IMR-90 (cell line): Measurements from ENCODE around the gene CTPS1. TPM values are rescaled to one million over a fixed set of nuclear protein-coding genes. Genes with fewer than 3 reads are reported as not detected.

Source experiments
- ATAC-seq: fragments of 200-7000 bp; cut with Tn5 transposase; 2 replicates; pipeline ENCODE4 v1.9.1; 2020; ENCODE audit warnings: low read depth, mild to moderate bottlenecking, moderate library complexity
- BruUV-seq: library from RNA; stranded (reverse); fragments of 400-500 nt; replicated peaks from 2 replicates; lab custom pipeline; 2021; lab: Mats Ljungman, UMichigan
- CTCF ChIA-PET: fragments of 300-600 bp; formaldehyde crosslinking; extraction: SDS; loops from one replicate; lab custom pipeline; 2021; ENCODE audit warnings: antibody characterized with exemption; lab: Yijun Ruan, JAX
- POLR2A ChIA-PET: fragments of 300-600 bp; sonication (Branson Sonifier 250); formaldehyde crosslinking; loops from one replicate; lab custom pipeline; 2022; ENCODE audit warnings: antibody characterized with exemption; ENCODE audit not compliant: unreplicated experiment; lab: Charles Lee
- DNase-seq: peaks from one replicate; pipeline ENCODE4 v3.0.0; 2013
- H2AFZ ChIP-seq: replicated peaks from 2 replicates; pipeline ENCODE3; 2013; ENCODE audit warnings: low read length, mild to moderate bottlenecking; ENCODE audit not compliant: poor library complexity
- H2AK5ac ChIP-seq: 2 replicates; pipeline ENCODE4 v1.6.1; 2013; ENCODE audit warnings: low read depth, low read length, inconsistent platforms
- H2AK9ac ChIP-seq: replicated peaks from 2 replicates; pipeline ENCODE3; 2013; ENCODE audit warnings: mild to moderate bottlenecking, low read depth, low read length, moderate library complexity; ENCODE audit not compliant: poor library complexity
- H2BK120ac ChIP-seq: 2 replicates; pipeline ENCODE4 v1.6.1; 2013; ENCODE audit warnings: low read depth, low read length, inconsistent platforms
- H2BK15ac ChIP-seq: 3 replicates; pipeline ENCODE4 v1.6.1; 2013; ENCODE audit warnings: low read depth, low read length, inconsistent platforms
- H2BK20ac ChIP-seq: 2 replicates; pipeline ENCODE4 v1.6.1; 2013; ENCODE audit warnings: low read depth, mild to moderate bottlenecking, inconsistent platforms, low read length, moderate library complexity
- H2BK5ac ChIP-seq: 2 replicates; pipeline ENCODE4 v1.6.1; 2013; ENCODE audit warnings: mild to moderate bottlenecking, low read depth, low read length, inconsistent platforms; ENCODE audit not compliant: poor library complexity, severe bottlenecking
- H3K14ac ChIP-seq: replicated peaks from 2 replicates; pipeline ENCODE4 v1.6.1; 2013; ENCODE audit warnings: low read depth, low read length, inconsistent platforms
- H3K18ac ChIP-seq: 2 replicates; pipeline ENCODE4 v1.6.1; 2013; ENCODE audit warnings: low read depth, low read length, control low read depth
- H3K23ac ChIP-seq: 2 replicates; pipeline ENCODE4 v1.6.1; 2013; ENCODE audit warnings: low read depth, low read length, inconsistent platforms
- H3K27ac ChIP-seq: 2 replicates; pipeline ENCODE4 v1.5.1; 2013; ENCODE audit warnings: mild to moderate bottlenecking, control low read depth, low read length; ENCODE audit not compliant: insufficient read depth
- H3K27me3 ChIP-seq: 2 replicates; pipeline ENCODE4 v1.6.1; 2013; ENCODE audit warnings: low read length; ENCODE audit not compliant: control insufficient read depth, insufficient read depth
- H3K36me3 ChIP-seq: 2 replicates; pipeline ENCODE4 v1.6.1; 2013; ENCODE audit warnings: low read length, mixed read lengths; ENCODE audit not compliant: control insufficient read depth, insufficient read depth
- H3K4ac ChIP-seq: 2 replicates; pipeline ENCODE4 v1.6.1; 2013; ENCODE audit warnings: low read depth, low read length, inconsistent platforms
- H3K4me1 ChIP-seq: 2 replicates; pipeline ENCODE4 v1.6.1; 2013; ENCODE audit warnings: low read length, mixed read lengths; ENCODE audit not compliant: control insufficient read depth, insufficient read depth
- H3K4me2 ChIP-seq: 2 replicates; pipeline ENCODE4 v1.6.1; 2013; ENCODE audit warnings: low read depth, mild to moderate bottlenecking, control low read depth, low read length, moderate library complexity
- H3K4me3 ChIP-seq: 2 replicates; pipeline ENCODE4 v1.5.1; 2013; ENCODE audit warnings: low read depth, mild to moderate bottlenecking, control low read depth, low read length, moderate library complexity; ENCODE audit not compliant: insufficient read depth
- H3K56ac ChIP-seq: 2 replicates; pipeline ENCODE4 v1.6.1; 2013; ENCODE audit warnings: low read length, inconsistent platforms; ENCODE audit not compliant: insufficient read depth; ENCODE audit errors: extremely low read depth
- H3K79me1 ChIP-seq, 2 experiments: 2 replicates each; pipeline ENCODE4 v1.6.1; 2013; ENCODE audit warnings: low read length in 2 of 2, inconsistent platforms in 1 of 2, low read depth in 1 of 2
- H3K9ac ChIP-seq: 2 replicates; pipeline ENCODE4 v1.6.1; 2013; ENCODE audit warnings: low read depth, low read length, control low read depth
- H3K9me1 ChIP-seq: 2 replicates; pipeline ENCODE4 v1.6.1; 2013; ENCODE audit warnings: low read length, inconsistent platforms; ENCODE audit not compliant: insufficient read depth
- H3K9me3 ChIP-seq: 2 replicates; pipeline ENCODE4 v1.6.1; 2013; ENCODE audit warnings: low read length; ENCODE audit not compliant: control insufficient read depth, insufficient read depth
- H4K20me1 ChIP-seq: 2 replicates; pipeline ENCODE4 v1.6.1; 2013; ENCODE audit warnings: low read length, inconsistent platforms; ENCODE audit not compliant: insufficient read depth
- H4K5ac ChIP-seq: 2 replicates; pipeline ENCODE4 v1.6.1; 2013; ENCODE audit warnings: mild to moderate bottlenecking, low read depth, low read length, control low read depth
- H4K8ac ChIP-seq, 2 experiments: 2 replicates each; pipeline ENCODE4 v1.6.1; 2013; ENCODE audit warnings: low read depth in 2 of 2, low read length in 2 of 2, control low read depth in 1 of 2, inconsistent platforms in 1 of 2
- H4K91ac ChIP-seq: 2 replicates; pipeline ENCODE4 v1.6.1; 2013; ENCODE audit warnings: low read depth, low read length, inconsistent platforms; ENCODE audit not compliant: insufficient read depth
- BHLHE40 ChIP-seq: fragments of 150-350 bp; IDR thresholded peaks from 2 replicates; pipeline ENCODE4 v1.6.1; 2016; ENCODE audit warnings: mild to moderate bottlenecking, low read depth, low read length
- CEBPB ChIP-seq: IDR thresholded peaks from 2 replicates; pipeline ENCODE4 v1.6.1; 2012; ENCODE audit warnings: low read depth, low read length, improper control_type of control experiment
- CHD1 ChIP-seq: IDR thresholded peaks from 2 replicates; pipeline ENCODE4 v1.6.1; 2012; ENCODE audit warnings: low read depth, low read length, improper control_type of control experiment
- MAFK ChIP-seq: IDR thresholded peaks from 2 replicates; pipeline ENCODE4 v1.6.1; 2012; ENCODE audit warnings: low read depth, low read length, improper control_type of control experiment
- MAZ ChIP-seq: IDR thresholded peaks from 2 replicates; pipeline ENCODE4 v1.6.1; 2012; ENCODE audit warnings: low read depth, mild to moderate bottlenecking, low read length, improper control_type of control experiment, moderate library complexity, borderline replicate concordance
- MXI1 ChIP-seq: IDR thresholded peaks from 2 replicates; pipeline ENCODE4 v1.6.1; 2012; ENCODE audit warnings: low read depth, mild to moderate bottlenecking, low read length, moderate library complexity, borderline replicate concordance
- NFE2L2 ChIP-seq: fragments of 150-350 bp; IDR thresholded peaks from 2 replicates; pipeline ENCODE4 v1.6.1; 2016; ENCODE audit warnings: low read depth, mild to moderate bottlenecking, low read length
- POLR2A ChIP-seq: IDR thresholded peaks from 2 replicates; pipeline ENCODE4 v1.6.1; 2012; ENCODE audit warnings: mild to moderate bottlenecking, low read depth, low read length
- RAD21 ChIP-seq: IDR thresholded peaks from 2 replicates; pipeline ENCODE4 v1.6.1; 2012; ENCODE audit warnings: low read length, improper control_type of control experiment
- RCOR1 ChIP-seq: IDR thresholded peaks from 2 replicates; pipeline ENCODE4 v1.6.1; 2012; ENCODE audit warnings: mild to moderate bottlenecking, low read length, improper control_type of control experiment; ENCODE audit not compliant: insufficient replicate concordance
- RFX5 ChIP-seq: IDR thresholded peaks from 2 replicates; pipeline ENCODE4 v1.8.0; 2012; ENCODE audit warnings: low read depth, mild to moderate bottlenecking, low read length, moderate library complexity
- SMC3 ChIP-seq: fragments of 150-350 bp; IDR thresholded peaks from 2 replicates; pipeline ENCODE4 v1.6.1; 2016; ENCODE audit warnings: low read depth, mild to moderate bottlenecking, antibody characterized with exemption, low read length, moderate library complexity
- WGBS, 2 experiments: methylation state at CpG; one replicate each; pipeline versions ENCODE4 v1.1.5 to v1.1.7; 2013; ENCODE audit warnings: missing lambda C conversion rate in 2 of 2; ENCODE audit not compliant: insufficient read length in 1 of 2; ENCODE audit errors: extremely low coverage in 2 of 2; 5-methylcytosine and 5-hydroxymethylcytosine counted together
- dilution Hi-C: fragments of 300-500 bp; cut with HindIII; formaldehyde crosslinking; loops from one replicate; pipeline ENCODE4 v1.14.3; 2018; ENCODE audit warnings: low sequenced_read_pairs; ENCODE audit not compliant: unreplicated experiment
- in situ Hi-C: fragments of 300-500 bp; cut with MboI; formaldehyde crosslinking; loops from 3 replicates; pipeline ENCODE4 v1.14.3; 2019; ENCODE audit warnings: low sequenced_read_pairs, inconsistent platforms, mixed read lengths
- intact Hi-C: fragments of 100-400 bp; cut with micrococcal nuclease; formaldehyde crosslinking; loops from 2 replicates; pipeline ENCODE4 v1.10.0; 2022
- polyA plus RNA-seq, 3 experiments: library from polyadenylated mRNA; depleted of rRNA; stranded (reverse); fragments of >200 nt; gene quantifications; 2 replicates each; pipeline ENCODE4 v1.2.3, GENCODE V29; 2012; ENCODE audit warnings: low replicate concordance in 1 of 3
- total RNA-seq: library from RNA; depleted of rRNA; stranded (reverse); fragments of >200 nt; gene quantifications from 2 replicates; pipeline ENCODE4 v1.2.3, GENCODE V29; 2012
- TF ChIP-seq, protein P1 (sequence below): fragments of 150-350 bp; IDR thresholded peaks from 2 replicates; pipeline ENCODE4 v1.6.1; 2016; ENCODE audit warnings: low read depth, mild to moderate bottlenecking, low read length, moderate library complexity, borderline replicate concordance
- TF ChIP-seq, protein P2 (sequence below): fragments of 150-350 bp; IDR thresholded peaks from 2 replicates; pipeline ENCODE4 v1.6.1; 2017; ENCODE audit warnings: mild to moderate bottlenecking, antibody characterized with exemption, low read length, low read depth
- TF ChIP-seq, protein P3 (sequence below): conservative IDR thresholded peaks from 2 replicates; pipeline ENCODE4 v1.5.1; 2012; ENCODE audit warnings: mild to moderate bottlenecking, low read depth, low read length, improper control_type of control experiment

The CTPS1 gene
- total and polyA plus RNA-seq, 2 of the 4 experiments (the other 2 are of a cell fraction), result 40.4 to 41.0 TPM

DNA sequence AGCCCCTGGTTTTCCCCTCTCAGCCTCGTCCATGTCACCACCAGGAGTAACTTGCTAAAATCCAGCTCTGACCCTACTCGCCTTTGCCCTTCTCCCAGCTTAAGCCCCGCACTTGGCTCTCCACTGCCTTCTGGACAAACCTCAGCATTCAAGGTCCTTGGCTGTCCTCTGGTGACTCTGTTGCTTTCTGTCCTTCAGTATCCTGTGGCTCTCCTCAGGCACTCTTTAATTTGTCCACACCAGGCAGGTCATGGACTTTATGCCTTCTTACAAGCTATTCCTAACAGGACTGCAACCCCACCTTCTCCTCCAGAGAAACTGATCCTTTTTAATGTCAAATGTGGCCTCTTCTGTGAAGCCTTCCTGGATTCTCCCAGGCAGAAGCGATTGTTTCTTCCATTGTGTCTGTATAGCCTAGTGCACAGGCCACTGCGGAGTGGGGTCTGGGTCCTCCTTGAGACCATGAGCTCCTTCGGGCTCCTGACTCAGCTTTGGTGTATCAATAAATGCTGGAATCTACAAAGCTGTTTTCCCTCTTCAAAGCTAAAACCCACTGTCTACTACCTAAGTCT, 26.7 kb upstream of the CTPS1 start:
- H3K9ac ChIP-seq, result no peak overlapping the region
- no peak overlapping the region for H3K27ac ChIP-seq
- no peak overlapping the region for H3K56ac ChIP-seq
- no peak overlapping the region for H4K5ac ChIP-seq
- 37% methylated on average over 5 of the region's 6 CpGs; no CpG with 5 or more reads in 1 of the 2 experiments for WGBS, 2 experiments
- 0 out of 2 replicates have a peak overlapping the region, but pooled peaks have one; percentile 28 for H4K91ac ChIP-seq
- H2BK20ac ChIP-seq, result peak overlapping the region; percentile 89; the same call in 1 of the 2 replicates
- no TSS peak for BruUV-seq
- peak overlapping the region; percentile 76 for H2AK5ac ChIP-seq
- intact Hi-C loops (loop anchor here (1.0 to 5.0 kb wide), 3 partner anchors 105 to 340 kb away; no protein-coding TSS in a partner anchor), dilution Hi-C loops (no loop called here), in situ Hi-C loops (loop anchor here (5.0 to 25.0 kb wide), 2 partner anchors 106 to 316 kb away; no protein-coding TSS in a partner anchor)
- POLR2A ChIA-PET, result no interaction called here
- peak overlapping the region; percentile 51; the same call in 2 of the 3 replicates for H2BK15ac ChIP-seq
- 0 out of 2 replicates have a peak, but pooled peaks cover 4% of the 10 kb centered on the region for H3K9me1 ChIP-seq
- H3K4me1 ChIP-seq, result peaks cover 2% of the 10 kb centered on the region
- H3K27me3 ChIP-seq, result no peaks in the 10 kb centered on the region
- peak overlapping the region; percentile 77 for H2AK9ac ChIP-seq
- no peak overlapping the region; a peak in 1 of 4 replicates for H4K8ac ChIP-seq
- CTCF ChIA-PET, result interaction anchor here (0.6 to 2.0 kb wide), 19 partner anchors 8 to 420 kb away, joined by 3 to 19 read pairs (median 3); partner anchors contain the start of gene CITED4
- DNase-seq, result no peak
- no peak overlapping the region for H3K4me3 ChIP-seq
- H3K9me3 ChIP-seq, result no peaks in the 10 kb centered on the region
- no peaks in the 10 kb centered on the region for H3K36me3 ChIP-seq
- no peak for ATAC-seq
- peak overlapping the region; percentile 79 for H2AFZ ChIP-seq
- H3K18ac ChIP-seq, result no peak overlapping the region
- H3K4me2 ChIP-seq, result no peak overlapping the region
- peak overlapping the region; percentile 80; the same call in 1 of the 2 replicates for H2BK120ac ChIP-seq
- H3K4ac ChIP-seq, result 0 out of 2 replicates have a peak overlapping the region, but pooled peaks have one; percentile 33
- no peak overlapping the region for H2BK5ac ChIP-seq
- no peak overlapping the region for H3K14ac ChIP-seq
- TF ChIP-seq MAFK (no peak), NFE2L2 (no peak), RCOR1 (no peak), MXI1 (no peak), BHLHE40 (no peak), POLR2A (no peak), RFX5 (no peak), CEBPB (no peak), SMC3 (no peak), CHD1 (no peak), RAD21 (no peak), MAZ (no peak)
- TF ChIP-seq, protein P1, sequence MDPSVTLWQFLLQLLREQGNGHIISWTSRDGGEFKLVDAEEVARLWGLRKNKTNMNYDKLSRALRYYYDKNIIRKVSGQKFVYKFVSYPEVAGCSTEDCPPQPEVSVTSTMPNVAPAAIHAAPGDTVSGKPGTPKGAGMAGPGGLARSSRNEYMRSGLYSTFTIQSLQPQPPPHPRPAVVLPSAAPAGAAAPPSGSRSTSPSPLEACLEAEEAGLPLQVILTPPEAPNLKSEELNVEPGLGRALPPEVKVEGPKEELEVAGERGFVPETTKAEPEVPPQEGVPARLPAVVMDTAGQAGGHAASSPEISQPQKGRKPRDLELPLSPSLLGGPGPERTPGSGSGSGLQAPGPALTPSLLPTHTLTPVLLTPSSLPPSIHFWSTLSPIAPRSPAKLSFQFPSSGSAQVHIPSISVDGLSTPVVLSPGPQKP, result no peak
- TF ChIP-seq, protein P2, sequence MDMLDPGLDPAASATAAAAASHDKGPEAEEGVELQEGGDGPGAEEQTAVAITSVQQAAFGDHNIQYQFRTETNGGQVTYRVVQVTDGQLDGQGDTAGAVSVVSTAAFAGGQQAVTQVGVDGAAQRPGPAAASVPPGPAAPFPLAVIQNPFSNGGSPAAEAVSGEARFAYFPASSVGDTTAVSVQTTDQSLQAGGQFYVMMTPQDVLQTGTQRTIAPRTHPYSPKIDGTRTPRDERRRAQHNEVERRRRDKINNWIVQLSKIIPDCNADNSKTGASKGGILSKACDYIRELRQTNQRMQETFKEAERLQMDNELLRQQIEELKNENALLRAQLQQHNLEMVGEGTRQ, result no peak
- TF ChIP-seq, protein P3, sequence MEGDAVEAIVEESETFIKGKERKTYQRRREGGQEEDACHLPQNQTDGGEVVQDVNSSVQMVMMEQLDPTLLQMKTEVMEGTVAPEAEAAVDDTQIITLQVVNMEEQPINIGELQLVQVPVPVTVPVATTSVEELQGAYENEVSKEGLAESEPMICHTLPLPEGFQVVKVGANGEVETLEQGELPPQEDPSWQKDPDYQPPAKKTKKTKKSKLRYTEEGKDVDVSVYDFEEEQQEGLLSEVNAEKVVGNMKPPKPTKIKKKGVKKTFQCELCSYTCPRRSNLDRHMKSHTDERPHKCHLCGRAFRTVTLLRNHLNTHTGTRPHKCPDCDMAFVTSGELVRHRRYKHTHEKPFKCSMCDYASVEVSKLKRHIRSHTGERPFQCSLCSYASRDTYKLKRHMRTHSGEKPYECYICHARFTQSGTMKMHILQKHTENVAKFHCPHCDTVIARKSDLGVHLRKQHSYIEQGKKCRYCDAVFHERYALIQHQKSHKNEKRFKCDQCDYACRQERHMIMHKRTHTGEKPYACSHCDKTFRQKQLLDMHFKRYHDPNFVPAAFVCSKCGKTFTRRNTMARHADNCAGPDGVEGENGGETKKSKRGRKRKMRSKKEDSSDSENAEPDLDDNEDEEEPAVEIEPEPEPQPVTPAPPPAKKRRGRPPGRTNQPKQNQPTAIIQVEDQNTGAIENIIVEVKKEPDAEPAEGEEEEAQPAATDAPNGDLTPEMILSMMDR, result no peak
- no peak overlapping the region for H3K23ac ChIP-seq
- no peaks in the 10 kb centered on the region for H3K79me1 ChIP-seq
- H4K20me1 ChIP-seq, result no peaks in the 10 kb centered on the region
